HepG2 (cell line): ENCODE results near the gene TXN2. TPM values are rescaled to one million over a fixed set of nuclear protein-coding genes. Genes with fewer than 3 reads are reported as not detected.

ENCODE experiments used
- BRCA1 ChIP-seq: sonication (generic); formaldehyde crosslinking; IDR thresholded peaks from 2 replicates; pipeline ENCODE4 v1.4.0; 2020; ENCODE audit warnings: missing genetic modification reagents
- CENPX ChIP-seq: sonication (generic); formaldehyde crosslinking; IDR thresholded peaks from 2 replicates; pipeline ENCODE4 v1.9.0; 2021; ENCODE audit warnings: mild to moderate bottlenecking, missing genetic modification reagents, moderate library complexity
- DMAP1 ChIP-seq: IDR thresholded peaks from 2 replicates; pipeline ENCODE4 v1.6.1; 2016
- HOXA5 ChIP-seq: sonication (generic); formaldehyde crosslinking; IDR thresholded peaks from 2 replicates; pipeline ENCODE4 v1.4.0; 2020; ENCODE audit warnings: missing genetic modification reagents
- JARID2 ChIP-seq: sonication (generic); formaldehyde crosslinking; IDR thresholded peaks from 2 replicates; pipeline ENCODE4 v1.8.1; 2023; ENCODE audit warnings: missing genetic modification reagents, inconsistent platforms; ENCODE audit not compliant: insufficient replicate concordance
- ONECUT2 ChIP-seq: sonication (generic); formaldehyde crosslinking; IDR thresholded peaks from 2 replicates; pipeline ENCODE4 v1.4.0; 2020; ENCODE audit warnings: missing genetic modification reagents
- RXRA ChIP-seq: sonication (generic); formaldehyde crosslinking; IDR thresholded peaks from 2 replicates; pipeline ENCODE4 v1.5.1; 2020; ENCODE audit warnings: missing genetic modification reagents
- TRIM24 ChIP-seq: sonication (generic); formaldehyde crosslinking; IDR thresholded peaks from 2 replicates; pipeline ENCODE4 v1.8.0; 2022; ENCODE audit warnings: mild to moderate bottlenecking, missing genetic modification reagents
- YEATS4 ChIP-seq: sonication (generic); formaldehyde crosslinking; IDR thresholded peaks from 2 replicates; pipeline ENCODE4 v1.4.0; 2020; ENCODE audit warnings: missing genetic modification reagents, borderline replicate concordance
- ZBTB43 ChIP-seq: sonication (generic); formaldehyde crosslinking; conservative IDR thresholded peaks from 2 replicates; pipeline ENCODE4 v1.4.0; 2020; ENCODE audit warnings: missing genetic modification reagents
- ZNF264 ChIP-seq: sonication (generic); formaldehyde crosslinking; IDR thresholded peaks from 2 replicates; pipeline ENCODE4 v1.4.0; 2020; ENCODE audit warnings: missing genetic modification reagents
- polyA plus RNA-seq, 8 experiments: library from polyadenylated mRNA; depleted of rRNA in 3 of 8; stranded (reverse) in 7 of 8; unstranded in 1 of 8; fragments of >200 nt; fragmentation: Illumina TruSeq in 4 of 8; extraction: Trizol in 4 of 8; gene quantifications; 2 replicates each; pipeline versions ENCODE4 v1.2.1 to v1.2.3, GENCODE V29; 2011 to 2016; ENCODE audit warnings: low read depth in 4 of 8, missing spikeins in 1 of 8, mixed read lengths in 1 of 8; ENCODE audit not compliant: insufficient read depth in 1 of 8
- total RNA-seq, 5 experiments: library from RNA; depleted of rRNA; stranded (reverse); fragments of >200 nt; fragmentation: Illumina TruSeq; extraction: Trizol; gene quantifications; 2 replicates each; pipeline ENCODE4 v1.2.3, GENCODE V29; 2016; ENCODE audit warnings: low read depth in 1 of 5
- TF ChIP-seq, protein P1 (sequence below): sonication (generic); formaldehyde crosslinking; IDR thresholded peaks from 2 replicates; pipeline ENCODE4 v1.5.1; 2020; ENCODE audit warnings: mild to moderate bottlenecking, missing genetic modification reagents, moderate library complexity
- TF ChIP-seq, protein P2 (sequence below): sonication (generic); formaldehyde crosslinking; IDR thresholded peaks from 2 replicates; pipeline ENCODE4 v1.5.1; 2020; ENCODE audit warnings: mild to moderate bottlenecking, missing genetic modification reagents, borderline replicate concordance
- TF ChIP-seq, protein P3 (sequence below): sonication (generic); formaldehyde crosslinking; IDR thresholded peaks from 2 replicates; pipeline ENCODE4 v1.4.0; 2020; ENCODE audit warnings: missing genetic modification reagents
- TF ChIP-seq, protein P4 (sequence below): sonication (generic); formaldehyde crosslinking; IDR thresholded peaks from 2 replicates; pipeline ENCODE4 v1.4.0; 2020; ENCODE audit warnings: missing genetic modification reagents

The TXN2 gene
- total and polyA plus RNA-seq, 2 of the 13 experiments (the other 11 are each of a cell fraction or from before 2014, with no cell fraction given), result 41.4 to 109 TPM

DNA sequence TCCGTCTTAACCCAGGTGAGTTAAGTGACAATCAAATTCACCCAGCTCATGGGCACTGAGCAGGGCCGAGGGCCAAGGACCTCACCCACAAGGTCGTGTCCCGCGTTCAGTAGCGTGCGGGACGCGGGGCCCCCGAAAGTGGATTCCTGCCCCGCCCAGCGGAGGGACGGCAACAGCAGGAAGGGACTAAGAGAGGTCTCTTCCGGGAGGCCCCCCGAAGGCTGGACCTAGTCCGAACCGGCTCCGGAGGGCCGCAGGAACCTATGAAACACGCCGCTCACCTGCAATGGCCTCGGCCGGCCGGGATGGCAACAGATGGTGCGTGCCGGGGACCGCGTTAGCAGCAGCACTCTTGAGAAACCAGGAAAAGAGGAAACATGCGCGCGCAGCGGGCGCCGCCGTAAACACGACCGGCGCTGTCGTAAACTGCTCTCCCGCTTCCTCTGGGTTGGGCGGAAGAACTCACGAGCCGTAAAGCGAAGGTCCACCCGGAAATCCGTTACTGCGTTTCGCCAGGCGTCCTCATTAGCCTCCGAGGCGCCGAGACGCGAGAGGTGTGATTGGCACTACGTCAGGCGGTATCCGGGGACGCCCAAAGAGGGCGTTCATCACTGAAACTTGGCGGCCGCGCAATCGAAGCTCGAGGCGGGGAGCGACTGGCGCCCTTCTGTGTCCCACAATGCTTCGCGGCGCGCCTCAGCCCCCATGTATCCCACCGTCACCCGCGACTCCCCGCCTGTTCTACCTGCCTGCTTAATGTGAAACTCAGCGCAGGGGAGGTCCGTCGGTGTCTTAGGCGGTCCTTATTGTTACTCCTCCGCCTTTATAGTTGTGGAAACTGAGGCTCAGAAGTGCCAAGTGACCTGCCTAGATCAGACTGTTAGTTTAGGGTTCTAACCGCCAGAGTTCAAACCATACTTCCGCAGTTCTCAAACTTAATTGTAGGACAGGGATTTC lies 47.6 kb upstream of the TXN2 start, which contains the start of gene EIF3D (continued):
- TF ChIP-seq, protein P1, sequence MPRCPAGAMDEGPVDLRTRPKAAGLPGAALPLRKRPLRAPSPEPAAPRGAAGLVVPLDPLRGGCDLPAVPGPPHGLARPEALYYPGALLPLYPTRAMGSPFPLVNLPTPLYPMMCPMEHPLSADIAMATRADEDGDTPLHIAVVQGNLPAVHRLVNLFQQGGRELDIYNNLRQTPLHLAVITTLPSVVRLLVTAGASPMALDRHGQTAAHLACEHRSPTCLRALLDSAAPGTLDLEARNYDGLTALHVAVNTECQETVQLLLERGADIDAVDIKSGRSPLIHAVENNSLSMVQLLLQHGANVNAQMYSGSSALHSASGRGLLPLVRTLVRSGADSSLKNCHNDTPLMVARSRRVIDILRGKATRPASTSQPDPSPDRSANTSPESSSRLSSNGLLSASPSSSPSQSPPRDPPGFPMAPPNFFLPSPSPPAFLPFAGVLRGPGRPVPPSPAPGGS, result peak; percentile 72
- TF ChIP-seq YEATS4 (peak; percentile 95), RXRA (CRISPR knock-in tag) (peak; percentile 87), JARID2 (CRISPR knock-in tag) (no peak), BRCA1 (no peak), CENPX (CRISPR knock-in tag) (no peak), ONECUT2 (CRISPR knock-in tag) (no peak), ZBTB43 (CRISPR knock-in tag) (no peak), DMAP1 (CRISPR knock-in tag) (peak; percentile 95), ZNF264 (CRISPR knock-in tag) (peak; percentile 69; the same call in 1 of the 2 replicates), HOXA5 (CRISPR knock-in tag) (peak; percentile 91), TRIM24 (CRISPR knock-in tag) (no peak)
- TF ChIP-seq, protein P2, sequence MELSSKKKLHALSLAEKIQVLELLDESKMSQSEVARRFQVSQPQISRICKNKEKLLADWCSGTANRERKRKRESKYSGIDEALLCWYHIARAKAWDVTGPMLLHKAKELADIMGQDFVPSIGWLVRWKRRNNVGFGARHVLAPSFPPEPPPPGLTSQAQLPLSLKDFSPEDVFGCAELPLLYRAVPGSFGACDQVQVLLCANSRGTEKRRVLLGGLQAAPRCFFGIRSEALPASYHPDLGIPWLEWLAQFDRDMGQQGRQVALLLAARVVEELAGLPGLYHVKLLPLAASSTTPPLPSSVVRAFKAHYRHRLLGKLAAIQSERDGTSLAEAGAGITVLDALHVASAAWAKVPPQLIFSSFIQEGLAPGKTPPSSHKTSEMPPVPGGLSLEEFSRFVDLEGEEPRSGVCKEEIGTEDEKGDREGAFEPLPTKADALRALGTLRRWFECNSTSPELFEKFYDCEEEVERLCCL, result peak; percentile 61; the same call in 1 of the 2 replicates
- TF ChIP-seq, protein P3, sequence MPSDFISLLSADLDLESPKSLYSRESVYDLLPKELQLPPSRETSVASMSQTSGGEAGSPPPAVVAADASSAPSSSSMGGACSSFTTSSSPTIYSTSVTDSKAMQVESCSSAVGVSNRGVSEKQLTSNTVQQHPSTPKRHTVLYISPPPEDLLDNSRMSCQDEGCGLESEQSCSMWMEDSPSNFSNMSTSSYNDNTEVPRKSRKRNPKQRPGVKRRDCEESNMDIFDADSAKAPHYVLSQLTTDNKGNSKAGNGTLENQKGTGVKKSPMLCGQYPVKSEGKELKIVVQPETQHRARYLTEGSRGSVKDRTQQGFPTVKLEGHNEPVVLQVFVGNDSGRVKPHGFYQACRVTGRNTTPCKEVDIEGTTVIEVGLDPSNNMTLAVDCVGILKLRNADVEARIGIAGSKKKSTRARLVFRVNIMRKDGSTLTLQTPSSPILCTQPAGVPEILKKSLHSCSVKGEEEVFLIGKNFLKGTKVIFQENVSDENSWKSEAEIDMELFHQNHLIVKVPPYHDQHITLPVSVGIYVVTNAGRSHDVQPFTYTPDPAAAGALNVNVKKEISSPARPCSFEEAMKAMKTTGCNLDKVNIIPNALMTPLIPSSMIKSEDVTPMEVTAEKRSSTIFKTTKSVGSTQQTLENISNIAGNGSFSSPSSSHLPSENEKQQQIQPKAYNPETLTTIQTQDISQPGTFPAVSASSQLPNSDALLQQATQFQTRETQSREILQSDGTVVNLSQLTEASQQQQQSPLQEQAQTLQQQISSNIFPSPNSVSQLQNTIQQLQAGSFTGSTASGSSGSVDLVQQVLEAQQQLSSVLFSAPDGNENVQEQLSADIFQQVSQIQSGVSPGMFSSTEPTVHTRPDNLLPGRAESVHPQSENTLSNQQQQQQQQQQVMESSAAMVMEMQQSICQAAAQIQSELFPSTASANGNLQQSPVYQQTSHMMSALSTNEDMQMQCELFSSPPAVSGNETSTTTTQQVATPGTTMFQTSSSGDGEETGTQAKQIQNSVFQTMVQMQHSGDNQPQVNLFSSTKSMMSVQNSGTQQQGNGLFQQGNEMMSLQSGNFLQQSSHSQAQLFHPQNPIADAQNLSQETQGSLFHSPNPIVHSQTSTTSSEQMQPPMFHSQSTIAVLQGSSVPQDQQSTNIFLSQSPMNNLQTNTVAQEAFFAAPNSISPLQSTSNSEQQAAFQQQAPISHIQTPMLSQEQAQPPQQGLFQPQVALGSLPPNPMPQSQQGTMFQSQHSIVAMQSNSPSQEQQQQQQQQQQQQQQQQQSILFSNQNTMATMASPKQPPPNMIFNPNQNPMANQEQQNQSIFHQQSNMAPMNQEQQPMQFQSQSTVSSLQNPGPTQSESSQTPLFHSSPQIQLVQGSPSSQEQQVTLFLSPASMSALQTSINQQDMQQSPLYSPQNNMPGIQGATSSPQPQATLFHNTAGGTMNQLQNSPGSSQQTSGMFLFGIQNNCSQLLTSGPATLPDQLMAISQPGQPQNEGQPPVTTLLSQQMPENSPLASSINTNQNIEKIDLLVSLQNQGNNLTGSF, result peak; percentile 52; the same call in 1 of the 2 replicates
- TF ChIP-seq, protein P4, sequence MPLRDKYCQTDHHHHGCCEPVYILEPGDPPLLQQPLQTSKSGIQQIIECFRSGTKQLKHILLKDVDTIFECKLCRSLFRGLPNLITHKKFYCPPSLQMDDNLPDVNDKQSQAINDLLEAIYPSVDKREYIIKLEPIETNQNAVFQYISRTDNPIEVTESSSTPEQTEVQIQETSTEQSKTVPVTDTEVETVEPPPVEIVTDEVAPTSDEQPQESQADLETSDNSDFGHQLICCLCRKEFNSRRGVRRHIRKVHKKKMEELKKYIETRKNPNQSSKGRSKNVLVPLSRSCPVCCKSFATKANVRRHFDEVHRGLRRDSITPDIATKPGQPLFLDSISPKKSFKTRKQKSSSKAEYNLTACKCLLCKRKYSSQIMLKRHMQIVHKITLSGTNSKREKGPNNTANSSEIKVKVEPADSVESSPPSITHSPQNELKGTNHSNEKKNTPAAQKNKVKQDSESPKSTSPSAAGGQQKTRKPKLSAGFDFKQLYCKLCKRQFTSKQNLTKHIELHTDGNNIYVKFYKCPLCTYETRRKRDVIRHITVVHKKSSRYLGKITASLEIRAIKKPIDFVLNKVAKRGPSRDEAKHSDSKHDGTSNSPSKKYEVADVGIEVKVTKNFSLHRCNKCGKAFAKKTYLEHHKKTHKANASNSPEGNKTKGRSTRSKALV (CRISPR knock-in tag), result no peak; the same call in 1 of the 2 replicates
